IPS-20b (cell line): ENCODE measurements around the gene FUT7.
A peak's percentile ranks its signal among the peaks of the same experiment; 100 is the strongest.
"Not testable (repeated sequence)": the region's sequence is repeated elsewhere in the genome, so short reads cannot be mapped to it uniquely, and the experiment has no call there.

Experiments
- H3K27ac ChIP-seq: one replicate; pipeline ENCODE4 v1.5.1; 2013; ENCODE audit warnings: low read length
- H3K27me3 ChIP-seq: 2 replicates; pipeline ENCODE4 v1.6.1; 2013; ENCODE audit warnings: mild to moderate bottlenecking, low read length, inconsistent platforms; ENCODE audit not compliant: insufficient read depth
- H3K36me3 ChIP-seq: 2 replicates; pipeline ENCODE4 v1.6.1; 2013; ENCODE audit warnings: low read depth, mild to moderate bottlenecking, inconsistent platforms, low read length, moderate library complexity; ENCODE audit not compliant: insufficient read depth
- H3K4me1 ChIP-seq: 2 replicates; pipeline ENCODE4 v1.6.1; 2013; ENCODE audit warnings: mild to moderate bottlenecking, control low read depth, inconsistent platforms, low read length, moderate library complexity; ENCODE audit not compliant: insufficient read depth
- H3K4me3 ChIP-seq: 2 replicates; pipeline ENCODE4 v1.5.1; 2013; ENCODE audit warnings: mild to moderate bottlenecking, low read length, inconsistent platforms
- H3K9ac ChIP-seq: 2 replicates; pipeline ENCODE4 v1.6.1; 2013; ENCODE audit warnings: low read depth, mild to moderate bottlenecking, inconsistent platforms, low read length, moderate library complexity
- H3K9me3 ChIP-seq: 2 replicates; pipeline ENCODE4 v1.6.1; 2013; ENCODE audit warnings: mild to moderate bottlenecking, low read depth, low read length, inconsistent platforms; ENCODE audit not compliant: insufficient read depth

FUT7 gene

GRCh38 chr9:137034039-137034708 is 2.3 kb upstream of the FUT7 start:
- Histone ChIP-seq H3K4me3 (no peak overlapping the region), H3K9me3 (no peaks in the 10 kb centered on the region), H3K36me3 (no peaks in the 10 kb centered on the region), H3K27me3 (peaks cover 10% of the 10 kb centered on the region), H3K4me1 (no peaks in the 10 kb centered on the region), H3K9ac (no peak overlapping the region), H3K27ac (no peak overlapping the region)

- peaks cover 17% of the 10 kb centered on the region for H3K27me3 ChIP-seq
- H3K36me3 ChIP-seq, H3K4me1 ChIP-seq, H3K4me3 ChIP-seq, H3K27ac ChIP-seq, H3K9ac ChIP-seq, H3K9me3 ChIP-seq: not testable (repeated sequence)
Observed at GRCh38 chr9:137033481-137033880, 1.6 kb upstream of the FUT7 start.

- Histone ChIP-seq H3K27me3 (peaks cover 19% of the 10 kb centered on the region), H3K9ac (no peak overlapping the region), H3K27ac (no peak overlapping the region), H3K36me3 (no peaks in the 10 kb centered on the region), H3K4me3 (no peak overlapping the region), H3K4me1 (no peaks in the 10 kb centered on the region), H3K9me3 (no peaks in the 10 kb centered on the region)
Observed at GRCh38 chr9:137032858-137033257, 970 bp upstream of the FUT7 start.

- H3K9ac ChIP-seq = no peak overlapping the region
- H3K27ac ChIP-seq = no peak overlapping the region
- H3K9me3 ChIP-seq = no peaks in the 10 kb centered on the region
- H3K4me1 ChIP-seq = no peaks in the 10 kb centered on the region
- H3K4me3 ChIP-seq = no peak overlapping the region
- H3K27me3 ChIP-seq = peaks cover 33% of the 10 kb centered on the region
- no peaks in the 10 kb centered on the region for H3K36me3 ChIP-seq
Observed at GRCh38 chr9:137030538-137031527, 1.1 kb downstream of the FUT7 start.

- Histone ChIP-seq H3K27ac (no peak overlapping the region), H3K9me3 (no peaks in the 10 kb centered on the region), H3K4me1 (no peaks in the 10 kb centered on the region), H3K36me3 (no peaks in the 10 kb centered on the region), H3K4me3 (no peak overlapping the region), H3K27me3 (peaks cover 32% of the 10 kb centered on the region), H3K9ac (no peak overlapping the region)
Observed at GRCh38 chr9:137030006-137030405, 1.9 kb downstream of the FUT7 start.

- Histone ChIP-seq H3K4me1 (no peaks in the 10 kb centered on the region), H3K4me3 (peak overlapping the region; percentile 62; the same call in 1 of the 2 replicates), H3K36me3 (no peaks in the 10 kb centered on the region), H3K9me3 (no peaks in the 10 kb centered on the region), H3K27me3 (peaks cover 25% of the 10 kb centered on the region), H3K9ac (no peak overlapping the region), H3K27ac (no peak overlapping the region)
Observed at GRCh38 chr9:137029058-137029936, 2.6 kb downstream of the FUT7 start.

GRCh38 chr9:137028263-137029057 is 3.4 kb downstream of the FUT7 start:
- Histone ChIP-seq H3K27ac (no peak overlapping the region), H3K9me3 (no peaks in the 10 kb centered on the region), H3K36me3 (no peaks in the 10 kb centered on the region), H3K27me3 (peaks cover 25% of the 10 kb centered on the region), H3K4me1 (no peaks in the 10 kb centered on the region), H3K4me3 (peak overlapping the region; percentile 62), H3K9ac (no peak overlapping the region)

GRCh38 chr9:137027369-137028262 is 4.3 kb downstream of the FUT7 start, which contains the start of gene ABCA2:
TSS of gene ABCA2 (minus strand) at chr9:137028237. CDS start at chr9:137028140, 97 bp downstream.
- H3K9me3 ChIP-seq = no peaks in the 10 kb centered on the region
- H3K27me3 ChIP-seq = peaks cover 25% of the 10 kb centered on the region
- H3K36me3 ChIP-seq = no peaks in the 10 kb centered on the region
- H3K27ac ChIP-seq = no peak within 1 kb of the TSS
- no peak within 1 kb of the TSS for H3K9ac ChIP-seq
- H3K4me3 ChIP-seq = peak within 1 kb of the TSS; percentile 62
- H3K4me1 ChIP-seq = no peaks in the 10 kb centered on the region

- Histone ChIP-seq H3K4me3 (no peak overlapping the region; the same call in 1 of the 2 replicates), H3K9me3 (no peaks in the 10 kb centered on the region), H3K9ac (no peak overlapping the region), H3K27me3 (peaks cover 25% of the 10 kb centered on the region), H3K27ac (no peak overlapping the region), H3K36me3 (no peaks in the 10 kb centered on the region), H3K4me1 (no peaks in the 10 kb centered on the region)
Observed at GRCh38 chr9:137026828-137027227, 5.1 kb downstream of the FUT7 start.

- H3K4me3 ChIP-seq = no peak overlapping the region
- peaks cover 25% of the 10 kb centered on the region for H3K27me3 ChIP-seq
- H3K27ac ChIP-seq = no peak overlapping the region
- no peaks in the 10 kb centered on the region for H3K9me3 ChIP-seq
- no peak overlapping the region for H3K9ac ChIP-seq
- no peaks in the 10 kb centered on the region for H3K4me1 ChIP-seq
- no peaks in the 10 kb centered on the region for H3K36me3 ChIP-seq
Observed at GRCh38 chr9:137026384-137026783, 5.5 kb downstream of the FUT7 start.
